Tibial artery (tissue), 4 donors: ENCODE measurements around the gene LRRC26.

Experiments used
- DNase-seq, 2 donors: peaks; one replicate each; pipeline ENCODE4 v3.0.0-alpha.2; 2019
- H3K27ac ChIP-seq, 2 donors: fragments of 200-600 bp; sonication (generic) in 1 of 2; 1 replicate in 1 of 2; 2 replicates in 1 of 2; pipeline ENCODE4 v1.5.1; 2018 to 2019; ENCODE audit warnings: mild to moderate bottlenecking in 1 of 2
- H3K27me3 ChIP-seq, 2 donors: fragments of 200-600 bp; sonication (generic) in 1 of 2; one replicate each; pipeline versions ENCODE4 v1.5.1 to v1.6.0; 2016 to 2019
- H3K36me3 ChIP-seq, 3 donors: fragments of 200-600 bp; sonication (generic) in 2 of 3; one replicate each; pipeline ENCODE4 v1.5.1; 2016 to 2019; ENCODE audit warnings: mild to moderate bottlenecking in 2 of 3
- H3K4me1 ChIP-seq, 4 donors: fragments of 200-600 bp; sonication (generic) in 2 of 4; 1 replicate in 3 of 4; 2 replicates in 1 of 4; pipeline ENCODE4 v1.5.1; 2016 to 2019
- H3K4me3 ChIP-seq, 2 donors: fragments of 200-600 bp; sonication (generic) in 1 of 2; 1 replicate in 1 of 2; 2 replicates in 1 of 2; pipeline ENCODE4 v1.5.1; 2018 to 2019; ENCODE audit warnings: mild to moderate bottlenecking in 2 of 2
- H3K9me3 ChIP-seq, 3 donors: fragments of 200-600 bp; sonication (generic) in 1 of 3; one replicate each; pipeline ENCODE4 v1.5.1; 2016 to 2019
- intact Hi-C: fragments of 100-400 bp; cut with DNase I; formaldehyde crosslinking; loops from one replicate; pipeline ENCODE4 v1.15.0; 2023; ENCODE audit warnings: low total_unique reads
- TF ChIP-seq, protein P1 (sequence below), 2 experiments: fragments of 200-600 bp in 1 of 2; fragments of 450-650 bp in 1 of 2; IDR thresholded peaks; one replicate each; pipeline ENCODE4 v1.5.1; 2017 to 2019; ENCODE audit warnings: antibody characterized with exemption in 2 of 2, mild to moderate bottlenecking in 1 of 2, moderate library complexity in 1 of 2

The LRRC26 gene

DNA sequence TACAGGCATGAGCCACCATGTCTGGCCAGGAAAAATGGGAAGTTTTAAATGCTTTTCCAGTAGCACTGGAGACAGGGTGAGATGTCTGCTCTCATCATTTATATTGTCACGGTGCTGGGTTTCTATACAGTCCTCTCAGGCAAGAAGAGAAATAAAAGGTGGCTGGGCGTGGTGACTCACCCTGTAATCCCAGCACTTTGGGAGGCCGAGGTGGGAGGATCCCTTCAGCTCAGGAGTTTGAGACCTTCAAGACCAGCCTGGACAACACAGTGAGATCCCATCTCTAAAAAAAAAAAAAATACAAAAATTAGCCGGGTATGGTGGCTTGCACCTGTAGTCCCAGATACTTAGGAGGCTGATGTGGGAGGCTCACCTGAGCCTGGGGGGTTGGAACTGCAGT is 35.7 kb downstream of the LRRC26 start:
- TF ChIP-seq, protein P1, sequence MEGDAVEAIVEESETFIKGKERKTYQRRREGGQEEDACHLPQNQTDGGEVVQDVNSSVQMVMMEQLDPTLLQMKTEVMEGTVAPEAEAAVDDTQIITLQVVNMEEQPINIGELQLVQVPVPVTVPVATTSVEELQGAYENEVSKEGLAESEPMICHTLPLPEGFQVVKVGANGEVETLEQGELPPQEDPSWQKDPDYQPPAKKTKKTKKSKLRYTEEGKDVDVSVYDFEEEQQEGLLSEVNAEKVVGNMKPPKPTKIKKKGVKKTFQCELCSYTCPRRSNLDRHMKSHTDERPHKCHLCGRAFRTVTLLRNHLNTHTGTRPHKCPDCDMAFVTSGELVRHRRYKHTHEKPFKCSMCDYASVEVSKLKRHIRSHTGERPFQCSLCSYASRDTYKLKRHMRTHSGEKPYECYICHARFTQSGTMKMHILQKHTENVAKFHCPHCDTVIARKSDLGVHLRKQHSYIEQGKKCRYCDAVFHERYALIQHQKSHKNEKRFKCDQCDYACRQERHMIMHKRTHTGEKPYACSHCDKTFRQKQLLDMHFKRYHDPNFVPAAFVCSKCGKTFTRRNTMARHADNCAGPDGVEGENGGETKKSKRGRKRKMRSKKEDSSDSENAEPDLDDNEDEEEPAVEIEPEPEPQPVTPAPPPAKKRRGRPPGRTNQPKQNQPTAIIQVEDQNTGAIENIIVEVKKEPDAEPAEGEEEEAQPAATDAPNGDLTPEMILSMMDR (IDR thresholded peaks at IDR 0.05) = no peak
- intact Hi-C loops = no loop called here
- peaks cover 0 to 80% of the 10 kb centered on the region in 2 donors for H3K27me3 ChIP-seq

DNA sequence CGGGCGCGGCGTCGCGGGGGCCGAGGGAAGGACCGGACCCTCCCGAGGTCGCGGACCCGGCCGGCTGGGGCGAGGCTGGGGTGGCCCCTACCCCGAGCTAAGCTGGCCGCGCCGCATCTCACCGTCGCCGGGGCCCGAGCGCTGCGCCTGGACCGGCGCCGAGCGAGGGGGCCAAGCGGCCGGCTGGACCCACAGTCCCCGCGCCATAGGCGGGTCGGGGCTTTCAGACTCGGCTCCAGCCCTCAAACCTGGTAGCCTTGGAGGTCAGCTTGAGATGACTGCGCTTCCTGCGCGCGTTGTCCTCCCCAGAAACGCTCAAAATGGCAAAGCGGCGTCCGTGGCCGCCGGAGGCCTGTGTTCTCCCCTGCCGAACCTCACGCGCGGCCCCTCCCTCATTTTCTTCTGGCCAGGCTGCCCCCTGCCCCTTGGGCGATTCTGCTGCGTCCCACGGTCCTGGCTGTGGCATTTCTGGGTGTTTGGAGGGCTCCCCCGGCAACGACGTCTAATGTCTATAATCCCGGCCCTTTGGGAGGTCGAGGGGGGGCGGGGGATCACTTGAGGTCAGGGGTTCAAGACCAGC is 39.6 kb downstream of the LRRC26 start:
- intact Hi-C loops = no loop called here
- Histone ChIP-seq H3K4me1 (peaks cover 0 to 32% (median 19%) of the 10 kb centered on the region in 4 donors), H3K27ac (no peak overlapping the region), H3K4me3 (peak overlapping the region; percentile 51 to 60), H3K27me3 (peaks cover 0 to 55% of the 10 kb centered on the region in 2 donors), H3K36me3 (no peaks in the 10 kb centered on the region), H3K9me3 (peaks cover 0 to 9% (median 8%) of the 10 kb centered on the region in 3 donors)
- DNase-seq = no peak
- TF ChIP-seq, protein P1 (IDR thresholded peaks at IDR 0.05) = no peak

More for the DNA sequence above, 35.7 kb downstream of the LRRC26 start:
- peaks cover 0 to 9% (median 8%) of the 10 kb centered on the region in 3 donors for H3K9me3 ChIP-seq
- H3K4me3 ChIP-seq = no peak overlapping the region
- peaks cover 0 to 20% (median 14%) of the 10 kb centered on the region in 4 donors for H3K4me1 ChIP-seq
- no peak for DNase-seq
- H3K27ac ChIP-seq = no peak overlapping the region
- H3K36me3 ChIP-seq = no peaks in the 10 kb centered on the region

DNA sequence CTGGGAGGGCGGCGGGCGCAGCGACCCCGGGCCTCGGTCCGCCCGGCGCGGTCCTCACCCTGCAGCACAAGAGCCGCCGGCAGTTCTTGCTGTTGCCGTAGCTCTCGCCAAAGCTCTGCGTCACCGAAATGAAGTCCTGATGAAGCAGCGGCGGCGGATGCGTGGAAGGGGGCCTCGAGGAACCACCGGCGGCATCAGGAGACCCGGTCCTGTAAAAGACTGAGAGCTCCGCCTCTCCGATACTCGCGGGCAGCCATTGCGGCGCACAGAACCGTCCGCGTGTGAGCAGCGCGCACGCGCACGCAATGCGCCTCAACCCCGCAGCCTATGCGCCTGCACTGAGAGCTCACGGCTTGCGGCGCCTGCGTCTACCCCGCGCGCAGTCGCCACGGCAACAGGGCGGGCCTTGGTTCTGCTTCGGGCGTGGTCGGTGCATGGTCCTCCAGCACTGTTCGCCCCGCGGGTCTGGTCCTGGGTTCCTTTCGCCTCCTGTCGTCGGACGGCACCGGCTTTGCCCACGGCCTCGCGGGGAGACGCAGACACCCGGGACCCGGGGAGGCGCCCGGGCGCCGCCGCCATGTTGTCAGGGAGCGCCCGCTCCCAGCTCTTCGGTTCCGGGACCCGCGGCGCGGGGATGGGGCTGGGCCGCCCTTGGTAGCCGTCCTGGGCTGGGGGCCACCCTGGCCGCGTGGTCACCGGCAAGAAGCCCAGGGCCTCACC is 40.2 kb downstream of the LRRC26 start:
- Histone ChIP-seq H3K36me3 (no peaks in the 10 kb centered on the region), H3K4me1 (peaks cover 0 to 32% (median 19%) of the 10 kb centered on the region in 4 donors), H3K4me3 (peak overlapping the region; percentile 51 to 60), H3K27ac (no peak overlapping the region), H3K9me3 (peaks cover 0 to 9% (median 8%) of the 10 kb centered on the region in 3 donors), H3K27me3 (peaks cover 0 to 50% of the 10 kb centered on the region in 2 donors)
- DNase-seq = peak; percentile 53 to 77
- TF ChIP-seq, protein P1 (IDR thresholded peaks at IDR 0.05) = no peak
- intact Hi-C loops = no loop called here

DNA sequence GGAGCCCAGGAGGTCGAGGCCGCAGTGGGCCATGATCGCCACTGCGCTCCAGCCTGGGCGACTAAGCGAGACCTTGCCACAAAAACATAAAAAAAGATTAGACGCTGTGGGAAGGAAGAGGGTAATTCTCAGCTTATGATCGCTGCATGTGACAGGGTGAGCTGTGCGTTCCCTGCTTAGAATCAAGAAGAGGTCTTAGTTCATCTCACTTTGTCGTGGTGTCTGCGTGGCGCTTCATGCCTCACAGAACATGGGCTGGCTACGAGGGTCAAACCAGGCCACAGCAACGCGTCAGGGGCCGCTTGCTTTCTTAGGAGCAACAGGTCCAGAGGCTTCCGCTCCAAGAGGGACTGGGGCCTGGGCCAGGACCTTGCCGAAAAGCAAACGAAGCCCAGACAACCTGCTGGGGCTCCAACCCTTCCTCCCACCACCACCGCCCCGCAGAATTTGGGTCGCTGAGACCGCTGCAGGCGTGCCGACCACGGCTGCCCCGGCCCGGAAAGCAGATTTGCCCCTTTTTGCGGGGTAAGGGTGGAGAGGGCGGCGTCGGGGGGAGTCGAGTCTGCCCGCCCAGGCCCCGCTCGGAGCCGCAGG is 40.9 kb downstream of the LRRC26 start:
- Histone ChIP-seq H3K9me3 (peaks cover 0 to 9% (median 8%) of the 10 kb centered on the region in 3 donors), H3K27ac (no peak overlapping the region), H3K4me1 (peaks cover 0 to 32% (median 19%) of the 10 kb centered on the region in 4 donors), H3K36me3 (no peaks in the 10 kb centered on the region), H3K4me3 (peak overlapping the region; percentile 51 to 60), H3K27me3 (peaks cover 0 to 49% of the 10 kb centered on the region in 2 donors)
- intact Hi-C loops = no loop called here
- TF ChIP-seq, protein P1 (IDR thresholded peaks at IDR 0.05) = no peak
- DNase-seq = no peak

DNA sequence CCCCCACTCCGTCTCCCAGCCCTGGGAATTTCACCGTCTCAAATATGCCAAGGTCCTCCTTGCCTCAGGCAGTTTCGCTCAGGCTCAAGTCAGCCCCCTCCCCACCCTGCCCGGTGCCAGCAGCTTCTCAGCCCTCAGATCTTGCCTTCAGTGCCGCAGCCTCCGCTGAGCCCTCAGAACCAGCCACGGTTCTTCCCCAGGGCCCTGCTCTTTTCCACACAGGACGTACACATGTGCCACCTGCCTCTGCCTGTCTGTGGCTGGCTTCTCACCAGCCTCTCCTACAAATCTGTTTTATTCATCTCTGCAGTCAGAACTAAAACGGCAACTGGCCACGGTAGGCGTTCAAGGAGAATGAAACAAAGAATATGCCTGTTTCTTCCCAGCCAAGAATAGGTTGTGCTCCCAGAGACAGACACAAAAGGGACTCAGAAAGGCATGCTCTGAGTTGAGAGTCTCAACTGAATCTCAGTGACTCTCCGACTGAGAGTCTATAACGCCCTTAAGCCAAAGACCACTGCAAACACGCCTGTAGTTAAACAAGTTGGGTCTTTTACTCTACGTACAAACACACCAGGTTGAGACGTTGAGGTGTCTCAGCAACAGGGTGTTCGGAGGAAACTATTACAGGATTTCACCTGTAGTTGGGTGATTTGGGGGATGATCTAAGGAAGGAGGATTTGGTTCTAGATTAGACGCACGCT is 41.5 kb downstream of the LRRC26 start:
- H3K27me3 ChIP-seq = peaks cover 0 to 46% of the 10 kb centered on the region in 2 donors
- peaks cover 0 to 9% (median 8%) of the 10 kb centered on the region in 3 donors for H3K9me3 ChIP-seq
- intact Hi-C loops = no loop called here
- H3K4me1 ChIP-seq = peaks cover 0 to 32% (median 19%) of the 10 kb centered on the region in 4 donors
- no peak overlapping the region for H3K27ac ChIP-seq
- no peaks in the 10 kb centered on the region for H3K36me3 ChIP-seq
- H3K4me3 ChIP-seq = peak overlapping the region in 1 of 2 donors; percentile 51
- DNase-seq = no peak
- TF ChIP-seq, protein P1 (IDR thresholded peaks at IDR 0.05) = no peak
